K562 (cell line): ENCODE measurements around the gene ORM1. TPM values are rescaled to one million over a fixed set of nuclear protein-coding genes. Genes with fewer than 3 reads are reported as not detected.

ENCODE experiments used
- MITF ChIP-seq: IDR thresholded peaks from 2 replicates; pipeline ENCODE4 v1.6.1; 2014; ENCODE audit warnings: antibody characterized with exemption
- POLR2AphosphoS2 ChIP-seq: IDR thresholded peaks from 2 replicates; pipeline ENCODE4 v1.6.1; 2012; ENCODE audit warnings: low read length, improper control_type of control experiment
- RHOXF2B ChIP-seq: fragments of 250-450 bp; sonication (Bioruptor Pico); conservative IDR thresholded peaks from 2 replicates; pipeline ENCODE4 v1.5.1; 2021
- SMAD1 ChIP-seq: fragments of 150-350 bp; IDR thresholded peaks from 2 replicates; pipeline ENCODE4 v1.6.1; 2014; ENCODE audit warnings: low read length, low read depth; ENCODE audit not compliant: partially characterized antibody
- TAF7 ChIP-seq: fragments of 450-650 bp; IDR thresholded peaks from 2 replicates; pipeline ENCODE4 v1.6.1; 2016; ENCODE audit warnings: missing genetic modification characterization, missing compliant biosample characterization
- ZBED1 ChIP-seq: IDR thresholded peaks from 2 replicates; pipeline ENCODE4 v1.6.1; 2014
- ZFP36 ChIP-seq: fragments of 150-350 bp; IDR thresholded peaks from 2 replicates; pipeline ENCODE4 v1.6.1; 2018; ENCODE audit warnings: low read length, low read depth; ENCODE audit not compliant: partially characterized antibody
- ZNF644 ChIP-seq: fragments of 200-800 bp; sonication (Bioruptor generic); IDR thresholded peaks from 2 replicates; pipeline ENCODE4 v1.6.1; 2016; ENCODE audit warnings: low read depth, missing genetic modification characterization, missing compliant biosample characterization
- polyA plus RNA-seq, 8 experiments: library from polyadenylated mRNA; depleted of rRNA in 4 of 8; stranded (reverse) in 5 of 8; unstranded in 3 of 8; fragments of >200 nt; fragmentation: Nextera tagmentation in 2 of 8; fragmentation: Illumina TruSeq in 1 of 8; extraction: Ambion mirVana in 2 of 8; extraction: Trizol in 1 of 8; gene quantifications; 2 replicates each; pipeline versions ENCODE4 v1.2.1 to v1.2.3, GENCODE V29; 2011 to 2014; ENCODE audit warnings: inconsistent platforms in 1 of 8, missing spikeins in 1 of 8
- total RNA-seq, 7 experiments: library from RNA; depleted of rRNA in 6 of 7; stranded (reverse); fragments of >200 nt in 6 of 7; fragmentation: Illumina TruSeq in 2 of 7; extraction: Trizol in 2 of 7; gene quantifications; 2 replicates each; pipeline versions ENCODE4 v1.2.1 to v1.2.3, GENCODE V29; 2011 to 2021; ENCODE audit warnings: low replicate concordance in 1 of 7
- TF ChIP-seq, protein P1 (sequence below), 2 experiments: fragments of 450-650 bp; formaldehyde crosslinking in 1 of 2; IDR thresholded peaks; 2 replicates each; pipeline versions ENCODE4 v1.4.0 to v1.6.1; 2014 to 2020; ENCODE audit warnings: mild to moderate bottlenecking in 2 of 2, borderline replicate concordance in 1 of 2, low read depth in 1 of 2
- TF ChIP-seq, protein P2 (sequence below): fragments of 250-450 bp; sonication (Bioruptor Pico); IDR thresholded peaks from 2 replicates; pipeline ENCODE4 v1.4.0; 2020; ENCODE audit warnings: mild to moderate bottlenecking
- TF ChIP-seq, protein P3 (sequence below): fragments of 450-650 bp; IDR thresholded peaks from one replicate; pipeline ENCODE4 v1.6.1; 2018; ENCODE audit warnings: mild to moderate bottlenecking, moderate library complexity; ENCODE audit not compliant: partially characterized antibody

ORM1 gene
- total and polyA plus RNA-seq, 9 of the 15 experiments (the other 6 are each of a cell fraction or from before 2014, with no cell fraction given) = 2.9 TPM; not detected in 8

GRCh38 chr9:114349713-114350480 lies 27.0 kb downstream of the ORM1 start (continued):
- TF ChIP-seq SMAD1 = no peak
- no peak for TF ChIP-seq POLR2AphosphoS2
- no peak for TF ChIP-seq RHOXF2B (CRISPR knock-in tag)
- TF ChIP-seq ZNF644 (tag) = no peak
- no peak for TF ChIP-seq TAF7 (tag)
- no peak for TF ChIP-seq ZBED1
- peak; percentile 98 for TF ChIP-seq ZFP36
- TF ChIP-seq, protein P1, sequence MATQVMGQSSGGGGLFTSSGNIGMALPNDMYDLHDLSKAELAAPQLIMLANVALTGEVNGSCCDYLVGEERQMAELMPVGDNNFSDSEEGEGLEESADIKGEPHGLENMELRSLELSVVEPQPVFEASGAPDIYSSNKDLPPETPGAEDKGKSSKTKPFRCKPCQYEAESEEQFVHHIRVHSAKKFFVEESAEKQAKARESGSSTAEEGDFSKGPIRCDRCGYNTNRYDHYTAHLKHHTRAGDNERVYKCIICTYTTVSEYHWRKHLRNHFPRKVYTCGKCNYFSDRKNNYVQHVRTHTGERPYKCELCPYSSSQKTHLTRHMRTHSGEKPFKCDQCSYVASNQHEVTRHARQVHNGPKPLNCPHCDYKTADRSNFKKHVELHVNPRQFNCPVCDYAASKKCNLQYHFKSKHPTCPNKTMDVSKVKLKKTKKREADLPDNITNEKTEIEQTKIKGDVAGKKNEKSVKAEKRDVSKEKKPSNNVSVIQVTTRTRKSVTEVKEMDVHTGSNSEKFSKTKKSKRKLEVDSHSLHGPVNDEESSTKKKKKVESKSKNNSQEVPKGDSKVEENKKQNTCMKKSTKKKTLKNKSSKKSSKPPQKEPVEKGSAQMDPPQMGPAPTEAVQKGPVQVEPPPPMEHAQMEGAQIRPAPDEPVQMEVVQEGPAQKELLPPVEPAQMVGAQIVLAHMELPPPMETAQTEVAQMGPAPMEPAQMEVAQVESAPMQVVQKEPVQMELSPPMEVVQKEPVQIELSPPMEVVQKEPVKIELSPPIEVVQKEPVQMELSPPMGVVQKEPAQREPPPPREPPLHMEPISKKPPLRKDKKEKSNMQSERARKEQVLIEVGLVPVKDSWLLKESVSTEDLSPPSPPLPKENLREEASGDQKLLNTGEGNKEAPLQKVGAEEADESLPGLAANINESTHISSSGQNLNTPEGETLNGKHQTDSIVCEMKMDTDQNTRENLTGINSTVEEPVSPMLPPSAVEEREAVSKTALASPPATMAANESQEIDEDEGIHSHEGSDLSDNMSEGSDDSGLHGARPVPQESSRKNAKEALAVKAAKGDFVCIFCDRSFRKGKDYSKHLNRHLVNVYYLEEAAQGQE (IDR thresholded peaks at IDR 0.05; ENCODE audit: borderline replicate concordance) = no peak
- TF ChIP-seq, protein P1 (CRISPR knock-in tag; IDR thresholded peaks at IDR 0.05; ENCODE audit: low read depth) = no peak
- TF ChIP-seq, protein P2, sequence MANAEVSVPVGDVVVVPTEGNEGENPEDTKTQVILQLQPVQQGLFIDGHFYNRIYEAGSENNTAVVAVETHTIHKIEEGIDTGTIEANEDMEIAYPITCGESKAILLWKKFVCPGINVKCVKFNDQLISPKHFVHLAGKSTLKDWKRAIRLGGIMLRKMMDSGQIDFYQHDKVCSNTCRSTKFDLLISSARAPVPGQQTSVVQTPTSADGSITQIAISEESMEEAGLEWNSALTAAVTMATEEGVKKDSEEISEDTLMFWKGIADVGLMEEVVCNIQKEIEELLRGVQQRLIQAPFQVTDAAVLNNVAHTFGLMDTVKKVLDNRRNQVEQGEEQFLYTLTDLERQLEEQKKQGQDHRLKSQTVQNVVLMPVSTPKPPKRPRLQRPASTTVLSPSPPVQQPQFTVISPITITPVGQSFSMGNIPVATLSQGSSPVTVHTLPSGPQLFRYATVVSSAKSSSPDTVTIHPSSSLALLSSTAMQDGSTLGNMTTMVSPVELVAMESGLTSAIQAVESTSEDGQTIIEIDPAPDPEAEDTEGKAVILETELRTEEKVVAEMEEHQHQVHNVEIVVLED (CRISPR knock-in tag) = no peak
- TF ChIP-seq MITF = no peak
- TF ChIP-seq, protein P3, sequence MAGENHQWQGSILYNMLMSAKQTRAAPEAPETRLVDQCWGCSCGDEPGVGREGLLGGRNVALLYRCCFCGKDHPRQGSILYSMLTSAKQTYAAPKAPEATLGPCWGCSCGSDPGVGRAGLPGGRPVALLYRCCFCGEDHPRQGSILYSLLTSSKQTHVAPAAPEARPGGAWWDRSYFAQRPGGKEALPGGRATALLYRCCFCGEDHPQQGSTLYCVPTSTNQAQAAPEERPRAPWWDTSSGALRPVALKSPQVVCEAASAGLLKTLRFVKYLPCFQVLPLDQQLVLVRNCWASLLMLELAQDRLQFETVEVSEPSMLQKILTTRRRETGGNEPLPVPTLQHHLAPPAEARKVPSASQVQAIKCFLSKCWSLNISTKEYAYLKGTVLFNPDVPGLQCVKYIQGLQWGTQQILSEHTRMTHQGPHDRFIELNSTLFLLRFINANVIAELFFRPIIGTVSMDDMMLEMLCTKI = no peak
